WERI-Rb-1 (cell line): ENCODE results near the gene HOXC13.

Experiments used
- DNase-seq: peaks from one replicate; pipeline ENCODE4 v3.0.0-alpha.2; 2020
- H3K27ac ChIP-seq: fragments of 250-450 bp; sonication (Bioruptor Pico); 2 replicates; pipeline ENCODE4 v1.5.1; 2020; ENCODE audit warnings: mild to moderate bottlenecking, moderate library complexity
- H3K27me3 ChIP-seq: fragments of 250-450 bp; sonication (Bioruptor Pico); 2 replicates; pipeline ENCODE4 v1.5.1; 2021; ENCODE audit warnings: mild to moderate bottlenecking, low read depth, moderate library complexity; ENCODE audit not compliant: insufficient read depth, severe bottlenecking
- H3K36me3 ChIP-seq: fragments of 250-450 bp; sonication (Bioruptor Pico); 2 replicates; pipeline ENCODE4 v1.5.1; 2020; ENCODE audit warnings: mild to moderate bottlenecking, moderate library complexity
- H3K4me3 ChIP-seq: 2 replicates; pipeline ENCODE4 v1.5.1; 2011; ENCODE audit warnings: low read depth, mild to moderate bottlenecking, control low read depth, low read length
- H3K9me3 ChIP-seq: fragments of 250-450 bp; sonication (Bioruptor Pico); 2 replicates; pipeline ENCODE4 v1.5.1; 2021; ENCODE audit warnings: mild to moderate bottlenecking, moderate library complexity; ENCODE audit not compliant: severe bottlenecking
- TF ChIP-seq, protein P1 (sequence below): IDR thresholded peaks from 2 replicates; pipeline ENCODE4 v1.5.1; 2011; ENCODE audit warnings: low read depth, mild to moderate bottlenecking, control low read depth, inconsistent platforms, low read length

Gene HOXC13

DNA sequence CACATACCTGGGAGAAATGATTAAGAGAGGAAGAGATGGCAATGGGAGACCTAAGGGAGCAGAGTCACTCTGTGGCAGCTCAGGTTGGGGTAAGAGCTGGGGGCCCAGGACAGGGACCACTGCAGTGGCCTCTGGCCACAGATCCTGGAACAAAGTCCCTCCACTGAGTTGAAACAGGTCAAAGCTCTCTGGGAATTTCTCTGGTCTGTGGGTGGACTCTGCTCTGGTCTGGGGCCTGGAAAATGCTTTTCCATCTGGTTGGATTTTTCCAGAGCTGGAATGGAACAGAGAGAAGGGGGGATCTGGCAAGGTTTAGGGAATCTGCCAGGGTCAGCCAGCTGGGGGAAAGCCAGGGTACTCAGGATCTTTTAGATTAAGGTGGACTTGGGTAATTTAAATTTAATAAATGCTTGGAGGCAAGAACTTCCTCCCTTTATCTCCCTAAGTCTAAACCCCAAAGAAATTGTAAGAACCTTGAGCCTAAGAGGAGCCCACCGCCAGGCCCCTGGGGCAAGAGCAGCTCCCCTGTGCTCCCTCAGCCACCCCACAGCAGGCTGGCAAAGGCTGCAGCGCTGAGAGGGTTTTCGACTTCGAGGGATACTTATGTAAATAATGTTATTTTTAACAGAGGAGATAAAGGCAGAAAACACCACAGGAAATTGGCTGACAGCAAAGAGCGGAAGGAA, 50.1 kb downstream of the HOXC13 start:
- TF ChIP-seq, protein P1, sequence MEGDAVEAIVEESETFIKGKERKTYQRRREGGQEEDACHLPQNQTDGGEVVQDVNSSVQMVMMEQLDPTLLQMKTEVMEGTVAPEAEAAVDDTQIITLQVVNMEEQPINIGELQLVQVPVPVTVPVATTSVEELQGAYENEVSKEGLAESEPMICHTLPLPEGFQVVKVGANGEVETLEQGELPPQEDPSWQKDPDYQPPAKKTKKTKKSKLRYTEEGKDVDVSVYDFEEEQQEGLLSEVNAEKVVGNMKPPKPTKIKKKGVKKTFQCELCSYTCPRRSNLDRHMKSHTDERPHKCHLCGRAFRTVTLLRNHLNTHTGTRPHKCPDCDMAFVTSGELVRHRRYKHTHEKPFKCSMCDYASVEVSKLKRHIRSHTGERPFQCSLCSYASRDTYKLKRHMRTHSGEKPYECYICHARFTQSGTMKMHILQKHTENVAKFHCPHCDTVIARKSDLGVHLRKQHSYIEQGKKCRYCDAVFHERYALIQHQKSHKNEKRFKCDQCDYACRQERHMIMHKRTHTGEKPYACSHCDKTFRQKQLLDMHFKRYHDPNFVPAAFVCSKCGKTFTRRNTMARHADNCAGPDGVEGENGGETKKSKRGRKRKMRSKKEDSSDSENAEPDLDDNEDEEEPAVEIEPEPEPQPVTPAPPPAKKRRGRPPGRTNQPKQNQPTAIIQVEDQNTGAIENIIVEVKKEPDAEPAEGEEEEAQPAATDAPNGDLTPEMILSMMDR, result no peak
- no peaks in the 10 kb centered on the region for H3K36me3 ChIP-seq
- no peaks in the 10 kb centered on the region for H3K9me3 ChIP-seq
- H3K27me3 ChIP-seq, result no peaks in the 10 kb centered on the region
- H3K27ac ChIP-seq, result no peak overlapping the region
- DNase-seq, result no peak
- H3K4me3 ChIP-seq, result no peak overlapping the region

DNA sequence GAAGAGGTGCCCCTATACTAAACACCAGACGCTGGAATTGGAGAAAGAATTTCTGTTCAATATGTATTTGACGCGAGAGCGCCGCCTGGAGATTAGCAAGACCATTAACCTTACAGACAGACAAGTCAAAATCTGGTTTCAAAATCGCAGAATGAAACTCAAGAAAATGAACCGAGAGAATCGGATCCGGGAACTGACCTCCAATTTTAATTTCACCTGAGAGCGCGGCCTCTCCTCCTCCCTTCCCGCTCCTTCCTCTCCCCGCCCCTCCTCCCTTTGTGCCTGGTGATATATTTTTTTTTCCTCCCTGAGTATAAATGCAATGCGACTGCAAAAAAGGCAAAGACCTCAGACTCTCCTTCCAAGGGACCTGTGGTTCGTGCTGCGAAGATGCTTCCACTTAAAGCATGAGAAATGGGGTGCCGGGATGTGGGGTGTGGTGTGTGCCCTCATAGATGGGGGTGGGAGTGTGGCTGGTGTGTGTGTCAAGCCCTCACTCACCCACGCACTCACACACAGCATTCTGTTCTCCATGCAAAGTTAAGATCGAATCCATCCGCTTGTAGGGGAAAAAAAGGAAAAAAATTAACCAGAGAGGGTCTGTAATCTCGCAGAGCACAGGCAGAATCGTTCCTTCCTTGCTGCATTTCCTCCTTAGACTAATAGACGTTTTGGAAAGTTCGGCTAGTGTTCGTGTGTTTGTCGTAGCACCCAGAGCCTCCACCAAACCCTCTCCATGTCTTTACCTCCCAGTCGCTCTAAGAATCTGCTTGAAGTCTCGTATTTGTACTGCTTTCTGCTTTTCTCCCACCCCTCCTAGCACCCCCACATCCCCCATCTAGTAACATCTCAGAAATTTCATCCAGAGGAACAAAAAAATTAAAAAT, 50.8 kb downstream of the HOXC13 start:
- TF ChIP-seq, protein P1, result peak; percentile 46; the same call in 1 of the 2 replicates
- peak; percentile 43 for DNase-seq
- Histone ChIP-seq H3K36me3 (no peaks in the 10 kb centered on the region), H3K27ac (peak overlapping the region; percentile 1; the same call in 1 of the 2 replicates), H3K4me3 (no peak overlapping the region), H3K9me3 (no peaks in the 10 kb centered on the region), H3K27me3 (no peaks in the 10 kb centered on the region)

DNA sequence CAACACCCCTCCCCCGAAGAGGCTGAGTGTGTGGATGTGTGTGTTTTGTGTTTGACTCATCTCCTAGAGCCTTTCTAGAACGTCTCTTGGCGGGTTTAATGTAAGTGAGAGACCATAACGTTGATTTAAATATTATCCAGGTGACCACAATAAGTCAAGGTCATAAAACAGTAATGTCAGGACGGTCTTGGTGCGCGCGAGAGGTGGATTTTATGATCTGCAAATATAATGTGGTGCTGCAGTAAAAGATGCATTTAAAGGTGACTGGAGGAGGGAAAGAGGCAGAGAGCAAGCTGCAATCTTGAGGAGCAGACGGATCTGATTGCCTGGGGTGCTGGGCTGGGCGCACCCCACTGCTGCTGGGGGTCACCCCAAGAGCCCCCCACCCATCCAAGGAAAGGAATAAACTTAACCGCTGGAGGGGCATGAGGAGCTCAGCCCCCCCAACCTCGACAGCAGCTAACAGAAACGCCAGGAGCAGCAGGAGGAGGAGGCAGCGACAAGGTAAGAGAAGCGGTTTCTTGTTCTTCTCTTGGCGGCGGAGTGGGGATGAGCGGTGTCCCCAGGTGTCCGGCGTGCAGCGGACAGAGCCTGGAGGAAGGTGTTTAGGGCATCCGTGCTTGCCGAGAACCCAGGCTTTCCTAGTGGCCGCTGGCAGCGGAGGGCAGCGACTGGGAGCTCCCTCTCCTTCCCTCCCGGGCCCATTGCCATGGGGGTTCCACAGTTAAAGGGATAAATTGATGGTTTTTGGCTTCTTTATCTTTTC, 51.9 kb downstream of the HOXC13 start:
- H3K27me3 ChIP-seq, result no peaks in the 10 kb centered on the region
- H3K9me3 ChIP-seq, result no peaks in the 10 kb centered on the region
- no peak overlapping the region for H3K4me3 ChIP-seq
- H3K27ac ChIP-seq, result peak overlapping the region; percentile 16
- no peak for DNase-seq
- H3K36me3 ChIP-seq, result no peaks in the 10 kb centered on the region
- TF ChIP-seq, protein P1, result no peak

DNA sequence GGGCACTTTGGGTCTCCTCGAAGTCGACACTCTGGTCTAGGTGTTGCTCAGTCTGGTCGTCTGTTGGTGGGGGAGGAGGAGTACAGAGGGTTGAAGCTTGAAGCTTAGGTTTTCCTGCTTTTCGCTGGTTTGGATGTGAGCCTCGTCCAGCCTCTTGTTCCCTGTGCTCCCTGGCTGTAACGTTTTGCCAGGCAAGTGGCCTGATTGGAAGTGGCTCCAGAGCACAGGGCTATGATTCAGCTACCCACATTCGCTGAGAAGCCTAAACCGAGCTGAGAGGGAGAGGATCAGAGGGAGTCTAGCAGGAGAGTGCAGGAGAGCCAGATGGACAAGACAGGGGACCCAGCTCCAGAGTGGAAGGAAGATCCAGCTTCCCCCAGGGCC, 52.4 kb downstream of the HOXC13 start:
- TF ChIP-seq, protein P1, result no peak
- Histone ChIP-seq H3K9me3 (no peaks in the 10 kb centered on the region), H3K27me3 (no peaks in the 10 kb centered on the region), H3K27ac (peak overlapping the region; percentile 16), H3K4me3 (0 out of 2 replicates have a peak overlapping the region, but pooled peaks have one; percentile 2), H3K36me3 (no peaks in the 10 kb centered on the region)
- DNase-seq, result peak; percentile 65

DNA sequence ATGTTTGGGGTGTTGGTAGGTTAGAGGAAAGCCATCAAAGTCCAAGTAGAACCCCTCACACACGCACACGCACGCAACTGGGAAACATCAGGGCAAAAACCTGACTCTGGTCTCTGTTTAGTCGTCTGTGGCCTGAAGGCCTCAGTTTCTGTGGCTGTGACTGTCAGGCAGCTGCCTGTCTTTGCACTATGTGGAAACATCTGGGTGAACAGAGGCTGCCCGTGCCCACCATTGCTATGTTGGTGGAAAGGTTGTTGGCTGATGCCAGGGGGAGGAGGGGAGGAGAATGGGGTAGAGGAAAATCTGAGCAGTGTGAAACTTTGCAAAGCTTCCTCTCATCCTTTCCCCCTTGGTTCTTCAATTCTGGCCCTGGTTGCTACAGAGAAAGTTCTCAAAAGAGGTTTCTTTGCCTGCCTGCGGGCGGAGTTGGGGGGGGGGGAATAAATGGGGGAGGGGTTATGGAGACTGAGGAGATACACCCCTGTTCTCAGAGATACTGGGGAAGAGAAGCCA, 53.8 kb downstream of the HOXC13 start:
- no peak overlapping the region for H3K27ac ChIP-seq
- H3K9me3 ChIP-seq, result no peaks in the 10 kb centered on the region
- no peak overlapping the region for H3K4me3 ChIP-seq
- no peak for DNase-seq
- no peaks in the 10 kb centered on the region for H3K27me3 ChIP-seq
- no peaks in the 10 kb centered on the region for H3K36me3 ChIP-seq
- TF ChIP-seq, protein P1, result no peak
